Measurements from ENCODE around the gene NT5DC3.

The NT5DC3 gene

DNA sequence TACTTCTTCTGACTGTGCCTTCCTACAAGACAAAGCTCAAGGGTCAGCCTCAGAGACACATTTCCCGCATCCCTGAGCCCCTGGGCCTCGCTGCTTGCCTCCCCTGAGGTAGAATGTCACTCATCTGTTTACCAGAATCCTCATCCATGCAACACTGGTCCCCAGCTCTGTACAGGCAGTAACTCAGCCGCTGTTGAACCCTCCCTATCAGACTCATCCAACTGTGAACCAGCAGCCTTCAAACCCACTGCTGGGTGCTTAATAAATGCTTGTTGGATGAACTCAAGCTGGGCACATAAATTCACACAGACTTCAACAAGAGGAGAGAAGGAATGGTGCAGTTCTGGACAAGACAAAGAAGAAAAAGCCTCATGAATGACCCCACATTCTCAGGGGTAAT lies 6.1 kb downstream of the NT5DC3 start (continued):
- TF ChIP-seq ZFP30 (CRISPR knock-in tag; IDR thresholded peaks at IDR 0.05), result no peak

DNA sequence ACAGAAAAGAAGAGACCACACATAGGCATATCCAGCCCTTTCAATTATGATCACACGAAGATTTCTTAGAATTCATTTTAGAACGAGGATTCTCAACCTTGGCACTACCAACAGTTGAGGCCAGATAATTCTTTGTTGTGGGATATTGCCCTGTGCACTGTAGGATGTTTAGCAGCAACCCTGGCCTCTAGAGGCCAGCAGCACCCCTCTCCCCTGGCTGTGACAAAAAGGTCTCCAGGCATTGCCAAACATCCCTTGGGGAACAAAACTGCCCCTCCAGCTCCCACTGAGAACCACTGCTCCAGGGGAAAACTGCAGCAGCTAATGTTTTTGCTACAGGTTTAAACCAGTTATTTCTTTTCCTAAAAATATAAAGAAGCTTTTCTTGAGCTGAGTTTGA lies 7.1 kb downstream of the NT5DC3 start:
- no peak; the same call in 2 of the 3 replicates for ATAC-seq
- TF ChIP-seq ESRRG (CRISPR knock-in tag; IDR thresholded peaks at IDR 0.05) (no peak), TOX (CRISPR knock-in tag; IDR thresholded peaks at IDR 0.05; ENCODE audit: borderline replicate concordance) (no peak), TCF4 (CRISPR knock-in tag; IDR thresholded peaks at IDR 0.05; ENCODE audit: borderline replicate concordance) (no peak), ARNTL (CRISPR knock-in tag; IDR thresholded peaks at IDR 0.05; ENCODE audit: borderline replicate concordance, low read depth) (no peak), ZNF70 (CRISPR knock-in tag; IDR thresholded peaks at IDR 0.05) (no peak), PPARA (CRISPR knock-in tag; IDR thresholded peaks at IDR 0.05; ENCODE audit: borderline replicate concordance) (no peak), ISL1 (CRISPR knock-in tag; IDR thresholded peaks at IDR 0.05) (no peak), SNAI2 (CRISPR knock-in tag; IDR thresholded peaks at IDR 0.05) (no peak), PATZ1 (CRISPR knock-in tag; IDR thresholded peaks at IDR 0.05; ENCODE audit: borderline replicate concordance) (no peak), ZNF565 (CRISPR knock-in tag; conservative IDR thresholded peaks at IDR 0.05; ENCODE audit: low read depth) (no peak), OSR1 (CRISPR knock-in tag; IDR thresholded peaks at IDR 0.05) (no peak), RARB (CRISPR knock-in tag; IDR thresholded peaks at IDR 0.05) (no peak)
- TF ChIP-seq, protein P1, sequence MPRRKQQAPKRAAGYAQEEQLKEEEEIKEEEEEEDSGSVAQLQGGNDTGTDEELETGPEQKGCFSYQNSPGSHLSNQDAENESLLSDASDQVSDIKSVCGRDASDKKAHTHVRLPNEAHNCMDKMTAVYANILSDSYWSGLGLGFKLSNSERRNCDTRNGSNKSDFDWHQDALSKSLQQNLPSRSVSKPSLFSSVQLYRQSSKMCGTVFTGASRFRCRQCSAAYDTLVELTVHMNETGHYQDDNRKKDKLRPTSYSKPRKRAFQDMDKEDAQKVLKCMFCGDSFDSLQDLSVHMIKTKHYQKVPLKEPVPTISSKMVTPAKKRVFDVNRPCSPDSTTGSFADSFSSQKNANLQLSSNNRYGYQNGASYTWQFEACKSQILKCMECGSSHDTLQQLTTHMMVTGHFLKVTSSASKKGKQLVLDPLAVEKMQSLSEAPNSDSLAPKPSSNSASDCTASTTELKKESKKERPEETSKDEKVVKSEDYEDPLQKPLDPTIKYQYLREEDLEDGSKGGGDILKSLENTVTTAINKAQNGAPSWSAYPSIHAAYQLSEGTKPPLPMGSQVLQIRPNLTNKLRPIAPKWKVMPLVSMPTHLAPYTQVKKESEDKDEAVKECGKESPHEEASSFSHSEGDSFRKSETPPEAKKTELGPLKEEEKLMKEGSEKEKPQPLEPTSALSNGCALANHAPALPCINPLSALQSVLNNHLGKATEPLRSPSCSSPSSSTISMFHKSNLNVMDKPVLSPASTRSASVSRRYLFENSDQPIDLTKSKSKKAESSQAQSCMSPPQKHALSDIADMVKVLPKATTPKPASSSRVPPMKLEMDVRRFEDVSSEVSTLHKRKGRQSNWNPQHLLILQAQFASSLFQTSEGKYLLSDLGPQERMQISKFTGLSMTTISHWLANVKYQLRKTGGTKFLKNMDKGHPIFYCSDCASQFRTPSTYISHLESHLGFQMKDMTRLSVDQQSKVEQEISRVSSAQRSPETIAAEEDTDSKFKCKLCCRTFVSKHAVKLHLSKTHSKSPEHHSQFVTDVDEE (CRISPR knock-in tag; IDR thresholded peaks at IDR 0.05), result no peak

DNA sequence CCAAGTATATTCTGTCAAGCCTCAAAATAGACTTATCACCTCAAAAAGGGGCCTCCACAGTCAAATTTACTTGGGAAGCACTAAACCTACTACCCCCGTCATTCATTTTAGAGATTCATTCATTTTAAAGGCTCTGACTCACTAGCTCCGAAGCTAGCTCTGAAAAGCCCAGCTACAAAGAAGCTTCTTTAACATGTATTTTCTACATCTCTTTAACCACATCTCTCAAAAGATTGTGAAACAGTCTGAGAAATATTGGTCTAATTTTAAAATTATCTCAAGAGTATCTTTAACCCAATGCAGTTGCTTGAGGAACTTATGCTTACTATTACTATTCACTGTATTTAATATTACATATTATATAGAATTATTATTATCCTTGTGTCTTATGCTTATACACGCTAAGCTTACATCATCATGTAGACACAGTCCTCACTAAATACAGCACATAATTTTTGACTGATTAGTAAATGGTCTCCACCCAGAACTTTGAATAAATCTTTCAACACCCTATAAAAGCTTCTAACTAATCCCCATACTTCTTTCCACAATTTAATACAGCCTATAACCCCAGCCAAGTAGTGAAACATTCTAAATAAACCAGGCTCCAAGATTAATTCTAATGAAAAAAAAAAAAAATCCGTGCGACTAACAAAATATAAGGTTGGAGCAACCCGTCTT lies 7.8 kb downstream of the NT5DC3 start:
- ATAC-seq, result no peak

More for the DNA sequence above, 7.8 kb downstream of the NT5DC3 start:
- TF ChIP-seq ZFP3 (CRISPR knock-in tag; IDR thresholded peaks at IDR 0.05) (no peak), PATZ1 (CRISPR knock-in tag; IDR thresholded peaks at IDR 0.05; ENCODE audit: borderline replicate concordance) (no peak), ZNF70 (CRISPR knock-in tag; IDR thresholded peaks at IDR 0.05) (no peak), ISL1 (CRISPR knock-in tag; IDR thresholded peaks at IDR 0.05) (no peak), ESRRG (CRISPR knock-in tag; IDR thresholded peaks at IDR 0.05) (no peak), PPARA (CRISPR knock-in tag; IDR thresholded peaks at IDR 0.05; ENCODE audit: borderline replicate concordance) (no peak), OSR1 (CRISPR knock-in tag; IDR thresholded peaks at IDR 0.05) (no peak), ZNF8 (CRISPR knock-in tag; IDR thresholded peaks at IDR 0.05) (no peak), RARB (CRISPR knock-in tag; IDR thresholded peaks at IDR 0.05) (no peak), ZNF565 (CRISPR knock-in tag; conservative IDR thresholded peaks at IDR 0.05; ENCODE audit: low read depth) (no peak), CSDC2 (CRISPR knock-in tag; IDR thresholded peaks at IDR 0.05) (no peak), TCF4 (CRISPR knock-in tag; IDR thresholded peaks at IDR 0.05; ENCODE audit: borderline replicate concordance) (no peak), SNAI2 (CRISPR knock-in tag; IDR thresholded peaks at IDR 0.05) (no peak), ARNTL (CRISPR knock-in tag; IDR thresholded peaks at IDR 0.05; ENCODE audit: borderline replicate concordance, low read depth) (no peak)
- TF ChIP-seq, protein P2, sequence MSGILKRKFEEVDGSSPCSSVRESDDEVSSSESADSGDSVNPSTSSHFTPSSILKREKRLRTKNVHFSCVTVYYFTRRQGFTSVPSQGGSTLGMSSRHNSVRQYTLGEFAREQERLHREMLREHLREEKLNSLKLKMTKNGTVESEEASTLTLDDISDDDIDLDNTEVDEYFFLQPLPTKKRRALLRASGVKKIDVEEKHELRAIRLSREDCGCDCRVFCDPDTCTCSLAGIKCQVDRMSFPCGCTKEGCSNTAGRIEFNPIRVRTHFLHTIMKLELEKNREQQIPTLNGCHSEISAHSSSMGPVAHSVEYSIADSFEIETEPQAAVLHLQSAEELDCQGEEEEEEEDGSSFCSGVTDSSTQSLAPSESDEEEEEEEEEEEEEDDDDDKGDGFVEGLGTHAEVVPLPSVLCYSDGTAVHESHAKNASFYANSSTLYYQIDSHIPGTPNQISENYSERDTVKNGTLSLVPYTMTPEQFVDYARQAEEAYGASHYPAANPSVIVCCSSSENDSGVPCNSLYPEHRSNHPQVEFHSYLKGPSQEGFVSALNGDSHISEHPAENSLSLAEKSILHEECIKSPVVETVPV (CRISPR knock-in tag; IDR thresholded peaks at IDR 0.05), result no peak
- TF ChIP-seq, protein P3, sequence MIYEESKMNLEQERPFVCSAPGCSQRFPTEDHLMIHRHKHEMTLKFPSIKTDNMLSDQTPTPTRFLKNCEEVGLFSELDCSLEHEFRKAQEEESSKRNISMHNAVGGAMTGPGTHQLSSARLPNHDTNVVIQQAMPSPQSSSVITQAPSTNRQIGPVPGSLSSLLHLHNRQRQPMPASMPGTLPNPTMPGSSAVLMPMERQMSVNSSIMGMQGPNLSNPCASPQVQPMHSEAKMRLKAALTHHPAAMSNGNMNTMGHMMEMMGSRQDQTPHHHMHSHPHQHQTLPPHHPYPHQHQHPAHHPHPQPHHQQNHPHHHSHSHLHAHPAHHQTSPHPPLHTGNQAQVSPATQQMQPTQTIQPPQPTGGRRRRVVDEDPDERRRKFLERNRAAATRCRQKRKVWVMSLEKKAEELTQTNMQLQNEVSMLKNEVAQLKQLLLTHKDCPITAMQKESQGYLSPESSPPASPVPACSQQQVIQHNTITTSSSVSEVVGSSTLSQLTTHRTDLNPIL (CRISPR knock-in tag; IDR thresholded peaks at IDR 0.05; ENCODE audit: low read depth), result no peak

All from SK-N-SH treated with all-trans-retinoic acid at 6 μM for 48 hours (cell line).